ENCODE results near the gene ZNF280A.
A peak's percentile ranks its signal among the peaks of the same experiment; 100 is the strongest.

Gene ZNF280A

DNA sequence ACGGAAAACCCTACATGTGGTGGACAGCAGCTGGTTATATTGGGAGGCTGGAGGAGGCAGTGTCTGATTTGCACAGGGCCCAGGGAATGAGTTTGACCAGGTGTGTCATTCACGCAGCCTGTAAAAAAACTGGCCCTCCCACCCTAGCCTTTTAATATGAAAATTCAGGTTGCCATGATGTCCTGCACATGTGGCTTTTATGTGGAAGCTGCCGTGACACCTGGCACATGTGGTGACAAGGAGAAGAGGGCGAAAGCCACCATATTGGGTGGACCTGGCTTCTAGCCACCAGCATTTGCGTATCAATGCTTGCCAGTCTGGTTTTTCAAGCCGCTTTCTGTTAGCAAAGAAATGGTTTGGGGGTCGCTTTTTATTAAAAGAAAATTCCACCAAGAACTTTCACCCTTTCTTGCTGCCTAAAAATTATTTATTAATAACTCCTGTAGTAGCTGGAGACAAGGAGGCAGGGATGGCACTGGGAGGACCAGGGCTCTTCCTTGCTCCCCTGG lies 54.9 kb downstream of the ZNF280A start:
- no peak for DNase-seq

DNA sequence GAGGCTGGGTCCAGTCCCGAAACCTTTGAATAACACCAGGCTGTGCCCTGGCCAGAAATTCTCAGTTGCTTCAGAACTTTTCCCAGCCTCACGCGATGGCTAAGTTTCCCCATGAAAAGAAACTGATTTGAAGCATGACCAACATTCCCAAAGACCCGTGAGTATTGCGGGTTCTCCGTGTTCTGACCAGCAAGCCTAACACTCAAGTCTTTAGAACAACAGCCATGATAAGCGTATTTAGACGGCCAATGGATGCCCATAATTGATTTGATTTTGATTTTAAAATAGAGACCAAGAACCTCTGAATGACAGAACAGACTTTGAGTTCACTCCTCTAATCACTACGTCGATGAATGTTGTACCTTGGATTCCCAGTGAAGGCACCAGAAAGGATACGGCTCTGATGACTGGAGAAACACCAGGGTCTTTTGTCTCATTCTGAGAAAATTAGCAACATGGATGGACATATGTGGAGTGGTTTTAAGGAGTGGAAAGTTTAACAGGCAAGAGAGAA lies 55.5 kb downstream of the ZNF280A start:
- DNase-seq, result no peak

DNA sequence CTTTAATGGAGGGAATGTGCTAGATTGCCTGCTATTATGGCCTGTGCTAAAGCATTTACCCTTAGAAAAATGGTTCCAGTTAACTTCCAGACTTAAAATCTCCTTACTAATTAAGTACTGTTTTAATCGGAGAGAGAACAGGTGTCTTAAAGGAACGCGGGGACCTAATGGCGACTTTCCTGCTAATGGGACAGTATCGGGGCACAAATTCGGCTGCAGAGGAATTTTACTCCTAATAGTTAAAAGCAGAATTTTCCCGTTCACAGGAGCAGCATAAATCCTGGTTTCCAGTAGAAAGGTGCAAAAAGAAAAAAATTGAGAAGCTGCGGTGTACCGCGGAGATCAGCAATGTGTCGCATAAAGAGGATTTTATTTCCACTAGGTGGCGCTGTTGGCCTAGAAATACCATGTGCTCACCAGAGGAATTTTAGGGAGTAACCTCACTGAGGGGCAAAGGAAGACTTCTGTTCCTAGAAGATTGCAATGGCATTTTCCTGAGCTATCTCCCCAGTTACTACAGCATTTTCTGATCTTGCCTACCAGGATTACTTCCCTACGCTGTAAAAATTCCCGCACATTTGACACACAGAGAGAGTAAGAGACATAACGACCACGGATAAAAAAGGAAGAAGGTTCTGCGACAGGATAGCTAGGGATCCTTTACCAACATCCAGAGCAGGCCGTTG lies 56.1 kb downstream of the ZNF280A start:
- DNase-seq, result peak; percentile 10
